DMS79 (cell line): ENCODE results near the gene TASP1.

Experiments
- DNase-seq: peaks from one replicate; lab custom pipeline; 2025; lab: John Stamatoyannopoulos, UW

Gene TASP1

GRCh38 chr20:13436530-13436929 is 202.2 kb downstream of the TASP1 start:
- DNase-seq = no peak

DNA sequence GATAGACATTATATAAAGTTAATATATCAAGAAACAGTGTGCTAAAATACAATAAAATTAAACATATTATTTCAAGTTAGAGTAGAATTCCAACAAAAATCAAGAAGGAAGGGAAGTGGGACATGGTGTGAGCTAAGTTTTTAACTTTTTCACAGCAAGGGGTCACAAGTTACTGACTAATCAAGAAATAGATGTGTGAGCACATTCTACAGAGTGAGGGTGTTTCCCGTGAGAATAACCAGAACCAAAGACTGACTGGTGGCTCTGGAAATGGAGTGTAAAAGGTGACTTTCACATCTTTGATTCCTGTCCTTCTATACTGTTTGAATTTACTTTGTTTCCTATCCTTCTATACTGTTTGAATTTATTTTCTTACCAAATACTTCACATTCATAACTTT is 206.6 kb downstream of the TASP1 start:
- DNase-seq = no peak

- no peak for DNase-seq
These were observed 208.3 kb downstream of the TASP1 start for GRCh38 chr20:13430346-13431002.

GRCh38 chr20:13428684-13429083 is 210.0 kb downstream of the TASP1 start:
- DNase-seq = no peak

- DNase-seq = no peak
These were observed 211.9 kb downstream of the TASP1 start for GRCh38 chr20:13426870-13427269.

- no peak for DNase-seq
These were observed 213.2 kb downstream of the TASP1 start for GRCh38 chr20:13425381-13426135.

DNA sequence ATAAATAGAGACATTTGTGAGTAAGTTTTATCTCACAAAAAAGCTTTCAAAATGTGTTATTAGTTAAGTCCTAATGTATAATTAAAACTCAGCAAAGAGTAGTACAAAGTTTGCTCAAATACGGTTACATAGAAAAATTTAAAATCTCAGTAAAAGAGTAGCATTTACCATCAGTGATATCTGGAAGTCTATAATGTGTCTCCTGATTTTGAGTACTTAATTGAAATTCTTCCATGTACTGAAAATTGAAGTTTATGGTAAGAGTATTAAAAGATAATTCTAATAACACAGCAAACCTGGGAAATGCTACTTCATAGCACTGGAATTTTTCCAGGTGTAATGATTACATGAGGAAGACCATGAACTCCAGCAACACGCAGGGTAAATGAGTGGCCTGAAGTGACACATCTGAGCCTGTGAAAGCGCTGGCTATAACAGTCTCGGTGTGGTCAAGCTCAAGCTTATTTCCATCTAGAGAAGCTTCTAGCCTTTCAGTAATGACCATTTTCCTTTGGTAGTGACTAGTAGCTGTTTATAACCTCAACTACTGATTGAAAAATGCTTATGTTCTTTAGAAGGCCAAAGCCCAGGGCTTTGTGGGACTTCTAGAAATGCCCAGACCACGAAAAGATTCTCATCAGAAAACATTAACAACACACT is 214.4 kb downstream of the TASP1 start:
- DNase-seq = no peak

DNA sequence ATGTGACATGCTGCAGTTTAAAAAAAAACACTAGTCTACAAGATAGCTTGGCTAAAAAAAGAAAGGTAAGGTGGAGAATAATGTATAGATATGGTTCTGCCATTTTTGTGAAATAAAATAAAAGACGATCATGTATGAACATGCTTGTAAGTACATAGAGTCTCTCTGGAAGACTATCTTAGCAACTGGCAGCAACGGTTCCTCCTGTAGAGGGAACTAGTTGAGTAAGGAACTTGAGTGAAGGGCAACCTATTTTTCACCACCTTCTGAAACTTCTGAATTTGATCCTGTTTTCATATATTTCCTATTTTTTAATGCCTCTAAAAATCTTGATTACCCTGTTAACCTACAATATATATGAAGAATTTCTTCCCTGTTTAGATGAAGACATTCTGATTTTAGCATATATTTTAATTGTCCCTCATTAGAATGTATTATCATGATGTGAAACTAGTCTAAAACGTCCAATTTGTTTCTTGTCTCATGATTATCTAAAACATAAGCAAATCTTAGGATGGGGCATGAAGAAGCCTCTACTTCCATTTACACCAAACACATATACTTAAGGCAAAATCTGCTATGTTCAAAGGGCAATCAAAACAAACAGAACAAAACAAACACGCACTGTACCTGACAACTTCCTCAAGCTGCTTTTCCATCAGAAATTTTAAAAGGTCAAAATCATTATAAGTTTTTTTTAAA is 215.1 kb downstream of the TASP1 start:
- DNase-seq = no peak

GRCh38 chr20:13422637-13423036 is 216.1 kb downstream of the TASP1 start:
- no peak for DNase-seq

DNA sequence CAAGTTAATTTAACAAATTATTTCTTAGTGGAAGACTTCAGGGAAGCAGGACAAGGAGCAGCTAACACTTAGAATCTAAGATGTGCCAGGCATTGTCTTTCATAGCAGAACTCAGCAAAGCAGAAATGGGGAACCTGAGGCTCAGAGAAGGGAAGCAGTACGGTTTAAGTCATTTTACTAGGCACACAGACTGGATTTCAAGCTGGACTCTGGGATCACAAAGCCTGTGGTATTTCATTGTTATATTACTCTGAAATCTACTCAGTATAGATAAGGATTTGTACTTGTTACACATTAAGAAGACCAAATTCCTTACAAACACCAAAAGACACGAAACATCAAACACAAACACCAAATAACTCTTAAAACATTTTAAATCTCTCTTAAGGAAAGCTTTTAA is 218.1 kb downstream of the TASP1 start:
- no peak for DNase-seq

DNA sequence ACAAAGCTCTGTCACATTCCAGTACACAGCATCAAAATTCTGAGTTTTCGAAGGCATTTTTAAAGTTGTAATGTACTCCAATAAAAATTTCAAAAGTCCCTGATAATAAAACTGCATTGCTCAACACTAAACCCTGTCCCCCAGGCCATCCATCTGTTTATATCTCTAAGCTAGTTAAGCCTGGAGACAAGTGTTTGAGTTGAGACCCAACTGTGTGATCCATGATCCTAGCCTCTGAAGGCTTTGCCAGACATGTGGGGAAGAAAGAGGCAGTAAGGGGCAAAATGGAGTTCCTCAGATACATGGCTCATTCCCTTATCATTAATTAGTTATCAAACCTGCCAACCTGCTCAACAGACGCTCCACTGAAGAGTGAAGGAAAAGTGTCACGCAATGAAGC is 219.3 kb downstream of the TASP1 start:
- DNase-seq = no peak

DNA sequence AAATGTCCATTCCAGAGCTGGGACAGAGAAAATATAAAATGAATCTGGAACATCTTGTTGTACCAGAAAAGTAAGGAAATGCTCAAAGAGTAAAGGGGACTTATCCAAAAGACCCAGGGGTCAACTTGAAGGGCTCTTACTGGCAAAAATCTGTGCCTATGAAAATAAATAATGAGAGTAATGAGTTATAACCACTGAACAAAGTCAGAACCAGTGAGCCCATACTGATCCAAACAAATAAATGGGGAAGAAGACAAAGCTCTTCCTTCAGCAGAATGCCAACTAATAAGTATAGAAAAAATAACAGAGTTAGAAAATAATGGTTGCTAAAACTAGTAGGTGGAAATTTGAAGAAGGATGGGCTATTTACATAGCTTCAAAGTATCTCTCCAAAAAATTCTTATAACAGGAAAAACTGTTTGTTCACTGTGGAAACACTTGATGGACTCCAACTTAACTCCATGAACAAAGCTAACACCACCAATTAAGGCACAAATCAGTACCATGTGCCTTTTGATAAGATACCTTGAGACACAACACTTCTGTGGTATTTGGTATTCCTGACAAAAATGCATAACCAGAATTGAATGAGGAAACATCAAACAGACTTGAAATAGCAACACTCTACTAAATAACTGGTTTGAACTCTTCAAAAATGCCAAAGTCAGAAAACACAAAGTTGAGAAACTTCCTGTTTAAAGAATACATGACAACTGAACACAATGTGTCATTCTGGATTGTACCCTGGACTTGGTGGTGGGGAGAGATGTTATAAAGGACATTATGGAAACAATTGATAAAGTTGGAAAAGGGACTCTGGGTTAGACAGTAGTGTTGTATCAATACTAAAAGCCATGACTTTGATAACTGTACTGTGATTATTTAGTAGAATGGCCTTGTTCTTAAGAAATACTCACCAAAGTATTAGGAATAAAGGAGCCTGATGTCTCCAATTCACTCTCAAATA is 220.2 kb downstream of the TASP1 start:
- no peak for DNase-seq

GRCh38 chr20:13416531-13416930 is 222.2 kb downstream of the TASP1 start:
- no peak for DNase-seq

DNA sequence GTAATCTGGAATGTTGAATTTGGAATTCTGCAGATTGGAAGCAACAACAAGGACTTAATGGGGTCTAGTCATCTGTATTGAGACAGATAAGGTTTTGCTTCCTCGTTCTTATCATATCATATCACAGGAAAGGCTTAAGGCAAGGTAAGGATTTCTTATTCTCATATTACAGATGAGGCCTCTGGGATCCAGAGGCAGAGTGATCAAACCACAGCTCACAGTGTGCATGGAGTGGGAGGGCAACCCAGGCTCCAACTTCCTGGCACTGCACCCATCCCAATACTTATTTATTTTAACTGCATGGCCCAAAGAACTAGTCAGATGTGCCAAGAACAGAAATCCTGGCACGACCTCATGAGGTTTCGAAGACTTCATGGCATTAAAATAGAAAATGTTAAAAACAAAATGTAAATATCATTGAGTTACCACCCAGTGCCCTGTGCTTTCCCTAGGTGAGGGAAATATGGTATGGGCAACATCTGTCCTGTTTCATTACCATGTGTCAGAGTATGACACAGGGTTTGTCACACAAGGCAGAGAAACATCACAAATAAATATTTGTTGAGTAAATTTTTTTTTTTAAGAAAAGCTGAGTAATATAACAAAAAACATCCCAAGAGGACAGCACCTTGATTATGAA is 225.8 kb downstream of the TASP1 start:
- DNase-seq = no peak

- DNase-seq = no peak
These were observed 234.4 kb downstream of the TASP1 start for GRCh38 chr20:13404293-13404692.

GRCh38 chr20:13403453-13403852 is 235.3 kb downstream of the TASP1 start:
- no peak for DNase-seq

DNA sequence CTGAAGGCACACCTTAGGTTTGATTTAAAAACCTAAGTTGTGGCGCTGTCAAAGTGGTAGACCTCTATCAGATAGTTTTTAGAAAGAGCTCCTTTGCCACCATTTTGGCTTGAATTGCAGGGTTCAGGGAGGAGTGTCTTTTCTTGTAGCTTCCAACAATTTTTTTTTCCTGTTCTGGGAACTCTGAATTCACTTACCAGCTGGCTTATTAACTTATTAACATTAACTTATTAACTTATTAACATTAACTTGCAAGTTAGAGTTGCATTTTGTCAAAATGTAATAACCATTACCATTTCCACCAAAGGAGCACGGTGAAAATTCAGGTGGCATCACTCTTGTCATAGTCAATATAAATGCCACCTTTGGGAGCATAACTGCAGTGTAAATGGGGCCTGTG is 235.7 kb downstream of the TASP1 start:
- DNase-seq = no peak

DNA sequence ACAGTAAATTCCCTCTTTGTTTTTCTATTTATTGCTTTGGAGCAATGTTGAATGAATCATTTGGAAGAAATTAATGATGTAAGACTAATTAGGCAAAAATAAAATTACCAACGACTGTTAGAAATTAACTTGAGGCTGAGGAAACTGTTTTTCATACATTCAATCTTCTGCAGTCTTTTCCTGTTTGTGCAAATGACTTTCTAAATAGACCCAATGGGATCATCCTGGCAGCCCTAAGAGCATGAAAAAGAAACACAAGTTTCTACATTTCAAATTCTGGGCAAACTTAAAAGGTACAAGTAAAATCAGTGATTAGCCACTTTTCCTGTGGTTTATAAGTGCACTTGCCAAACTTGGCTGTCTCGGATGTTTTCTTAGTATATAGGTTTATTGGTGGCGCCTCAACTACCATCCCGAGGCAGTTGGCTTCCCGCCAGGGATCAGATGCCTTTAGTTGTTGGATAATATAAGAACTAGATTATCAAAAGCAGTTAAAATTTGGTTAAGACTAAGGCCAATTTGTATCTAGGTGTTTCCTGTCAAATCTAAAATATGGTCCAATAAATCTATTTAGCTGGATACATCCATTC is 236.5 kb downstream of the TASP1 start:
- no peak for DNase-seq

GRCh38 chr20:13401596-13401995 is 237.1 kb downstream of the TASP1 start:
- DNase-seq = no peak

GRCh38 chr20:13400453-13400852 is 238.3 kb downstream of the TASP1 start:
- no peak for DNase-seq

DNA sequence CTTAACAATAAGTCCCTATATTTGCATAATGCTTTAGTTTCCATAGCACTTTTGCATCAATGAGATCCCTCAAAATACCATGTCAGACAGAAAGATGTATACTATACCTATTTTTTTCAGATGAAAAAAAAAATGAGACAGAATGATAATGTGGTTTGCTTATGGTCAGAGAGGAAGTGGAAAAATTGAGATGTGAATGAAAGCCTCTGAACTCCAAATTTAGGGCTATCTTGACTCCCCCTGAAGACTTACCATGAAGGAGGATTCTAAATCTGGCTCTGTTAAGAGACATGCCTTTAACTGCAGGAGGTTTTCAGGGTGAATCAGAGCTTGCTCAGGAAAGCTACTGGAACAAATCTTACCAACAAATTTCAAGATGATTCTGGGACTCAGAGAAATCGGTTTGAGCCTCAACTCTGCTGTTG is 241.4 kb downstream of the TASP1 start:
- DNase-seq = no peak
